Keratinocyte (primary cell): ENCODE data around the gene JAG2. TPM values are rescaled to one million over a fixed set of nuclear protein-coding genes. Genes with fewer than 3 reads are reported as not detected.

Experiments
- DNase-seq: peaks from one replicate; pipeline ENCODE4 v3.0.0-alpha.2; 2011; ENCODE audit warnings: low read depth, missing footprints, low spot score
- FAIRE-seq: peaks from 2 replicates; lab custom pipeline; 2011; peaks lifted over from hg19 to GRCh38; lab: Jason Lieb, UNC
- H2AFZ ChIP-seq: 2 replicates; pipeline ENCODE4 v1.6.0; 2012; ENCODE audit warnings: low read length, control low read depth, inconsistent platforms; ENCODE audit not compliant: control insufficient read depth
- H3K27ac ChIP-seq: 2 replicates; pipeline ENCODE4 v1.5.1; 2011; ENCODE audit warnings: low read length; ENCODE audit not compliant: control insufficient read depth, insufficient read depth
- H3K27me3 ChIP-seq: 3 replicates; pipeline ENCODE4 v1.6.0; 2011; ENCODE audit warnings: low read length; ENCODE audit not compliant: control insufficient read depth, insufficient read depth; ENCODE audit errors: extremely low read depth
- H3K36me3 ChIP-seq, 2 experiments: 2 replicates in 1 of 2; 3 replicates in 1 of 2; pipeline ENCODE4 v1.5.1; 2011; ENCODE audit warnings: low read length in 2 of 2, mild to moderate bottlenecking in 1 of 2; ENCODE audit not compliant: control insufficient read depth in 2 of 2, insufficient read depth in 2 of 2; ENCODE audit errors: extremely low read depth in 1 of 2
- H3K4me1 ChIP-seq: 3 replicates; pipeline ENCODE4 v1.5.1; 2011; ENCODE audit warnings: low read length; ENCODE audit not compliant: control insufficient read depth, insufficient read depth; ENCODE audit errors: extremely low read depth
- H3K4me2 ChIP-seq: 3 replicates; pipeline ENCODE4 v1.6.0; 2011; ENCODE audit warnings: low read depth, low read length; ENCODE audit not compliant: control insufficient read depth, insufficient read depth; ENCODE audit errors: extremely low read depth
- H3K4me3 ChIP-seq, 3 experiments: fragments of 200-600 bp in 1 of 3; sonication (generic) in 1 of 3; 2 replicates in 2 of 3; 3 replicates in 1 of 3; pipeline ENCODE4 v1.5.1; 2011 to 2016; ENCODE audit warnings: low read length in 3 of 3, mild to moderate bottlenecking in 3 of 3, control low read depth in 2 of 3, inconsistent platforms in 1 of 3, low read depth in 1 of 3, mixed read lengths in 1 of 3, mixed run types in 1 of 3, moderate library complexity in 1 of 3; ENCODE audit not compliant: control insufficient read depth in 2 of 3, insufficient read depth in 2 of 3; ENCODE audit errors: extremely low read depth in 1 of 3
- H3K79me2 ChIP-seq: 2 replicates; pipeline ENCODE4 v1.6.0; 2012; ENCODE audit warnings: low read length; ENCODE audit not compliant: control insufficient read depth, insufficient read depth
- H3K9ac ChIP-seq: 3 replicates; pipeline ENCODE4 v1.6.0; 2011; ENCODE audit warnings: low read length; ENCODE audit not compliant: control insufficient read depth, insufficient read depth; ENCODE audit errors: extremely low read depth
- H3K9me1 ChIP-seq: 3 replicates; pipeline ENCODE4 v1.6.0; 2011; ENCODE audit warnings: low read length; ENCODE audit not compliant: control insufficient read depth, insufficient read depth; ENCODE audit errors: extremely low read depth
- H3K9me3 ChIP-seq: 2 replicates; pipeline ENCODE4 v1.5.1; 2012; ENCODE audit warnings: low read depth, low read length; ENCODE audit not compliant: control insufficient read depth
- H4K20me1 ChIP-seq: 3 replicates; pipeline ENCODE4 v1.6.0; 2011; ENCODE audit warnings: low read length; ENCODE audit not compliant: control insufficient read depth, insufficient read depth; ENCODE audit errors: extremely low read depth
- CTCF ChIP-seq, 3 experiments: IDR thresholded peaks in 1 of 3; conservative IDR thresholded peaks in 1 of 3; optimal IDR thresholded peaks in 1 of 3; 2 replicates in 2 of 3; 3 replicates in 1 of 3; pipeline versions ENCODE3 to v1.5.1; 2011; ENCODE audit warnings: low read length in 3 of 3, mild to moderate bottlenecking in 3 of 3, moderate library complexity in 2 of 3, control low read depth in 1 of 3, inconsistent platforms in 1 of 3; ENCODE audit not compliant: insufficient read depth in 2 of 3; ENCODE audit errors: extremely low read depth in 1 of 3
- EZH2 ChIP-seq: IDR thresholded peaks from one replicate; pipeline ENCODE4 v1.6.1; 2012; ENCODE audit warnings: inconsistent platforms, mild to moderate bottlenecking, low read length, moderate library complexity
- dilution Hi-C: fragments of 300-500 bp; cut with MboI; formaldehyde crosslinking; loops from one replicate; pipeline ENCODE4 v1.7.0; 2020; ENCODE audit warnings: low sequenced_read_pairs; ENCODE audit not compliant: extremely low pct_ligation_motif_present
- polyA plus RNA-seq, 5 experiments: library from polyadenylated mRNA; depleted of rRNA in 3 of 5; stranded (reverse) in 3 of 5; stranded (forward) in 1 of 5; unstranded in 1 of 5; fragments of >200 nt; gene quantifications; 1 replicate in 1 of 5; 2 replicates in 3 of 5; 3 replicates in 1 of 5; pipeline versions ENCODE4 v1.2.1 to v1.2.3, GENCODE V29; 2011 to 2012; ENCODE audit warnings: missing spikeins in 2 of 5, low read depth in 1 of 5, low replicate concordance in 1 of 5

The JAG2 gene
- polyA plus RNA-seq, 1 donor (not counting 4 experiments of a cell fraction or from before 2014, with no cell fraction given), result 28.3 TPM

GRCh38 chr14:105187116-105187515 is 18.5 kb upstream of the JAG2 start:
- FAIRE-seq (no peak), DNase-seq (no peak)
- no peaks in the 10 kb centered on the region for H3K36me3 ChIP-seq
- H3K9ac ChIP-seq, result no peak overlapping the region
- no peak overlapping the region for H3K4me2 ChIP-seq
- H4K20me1 ChIP-seq, result no peaks in the 10 kb centered on the region
- dilution Hi-C loops, result no loop called here
- H3K4me1 ChIP-seq, result peaks cover 8% of the 10 kb centered on the region
- H3K27ac ChIP-seq, result no peak overlapping the region
- no peaks in the 10 kb centered on the region for H3K9me1 ChIP-seq
- no peaks in the 10 kb centered on the region for H3K79me2 ChIP-seq
- TF ChIP-seq CTCF (optimal IDR thresholded peaks at IDR 0.05 in 1 of 3, IDR thresholded peaks at IDR 0.05 in 1 of 3, conservative IDR thresholded peaks at IDR 0.05 in 1 of 3; ENCODE audit: extremely low read depth in 1 of 3, insufficient read depth in 2 of 3, low read length in 3 of 3), result no peak
- no peak for TF ChIP-seq EZH2
- H3K9me3 ChIP-seq, result peaks cover 3% of the 10 kb centered on the region
- H2AFZ ChIP-seq, result no peak overlapping the region
- H3K4me3 ChIP-seq, result no peak overlapping the region
- H3K27me3 ChIP-seq, result no peaks in the 10 kb centered on the region

DNA sequence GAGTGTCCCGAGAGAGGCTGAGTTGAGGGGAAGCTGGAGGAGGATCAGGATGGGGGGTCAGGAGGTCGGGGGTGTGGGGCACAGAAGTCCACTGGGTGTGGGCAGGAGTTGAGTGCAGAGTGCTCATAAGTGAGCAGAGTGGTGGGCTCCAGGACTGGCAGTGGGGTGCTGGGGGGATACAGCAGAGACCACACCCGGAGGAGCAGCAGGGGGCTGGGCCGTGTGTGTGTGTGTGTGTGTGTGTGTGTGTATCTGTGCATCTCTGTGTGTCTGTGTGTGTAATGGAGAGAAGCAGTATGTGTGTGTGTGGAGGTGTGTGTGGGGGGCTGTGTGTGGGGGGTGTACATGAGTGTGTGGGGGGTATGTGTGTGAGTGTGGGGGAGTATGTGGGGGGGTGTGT is 17.4 kb upstream of the JAG2 start:
- Histone ChIP-seq H3K9me1 (no peaks in the 10 kb centered on the region), H2AFZ (no peak overlapping the region), H3K27ac (no peak overlapping the region), H3K4me2 (no peak overlapping the region), H3K9me3 (peaks cover 3% of the 10 kb centered on the region), H3K4me1 (peaks cover 13% of the 10 kb centered on the region), H3K79me2 (no peaks in the 10 kb centered on the region), H3K36me3 (no peaks in the 10 kb centered on the region), H3K9ac (no peak overlapping the region), H4K20me1 (no peaks in the 10 kb centered on the region), H3K27me3 (no peaks in the 10 kb centered on the region), H3K4me3 (no peak overlapping the region)
- DNase-seq (no peak), FAIRE-seq (no peak)
- dilution Hi-C loops, result no loop called here
- TF ChIP-seq CTCF (optimal IDR thresholded peaks at IDR 0.05 in 1 of 3, IDR thresholded peaks at IDR 0.05 in 1 of 3, conservative IDR thresholded peaks at IDR 0.05 in 1 of 3; ENCODE audit: extremely low read depth in 1 of 3, insufficient read depth in 2 of 3, low read length in 3 of 3), result no peak
- TF ChIP-seq EZH2, result no peak
